NCI-H1092 treated with DMSO at 0.1 percent for 48 hours (cell line): Measurements from ENCODE around the gene AP2A2.
"Not testable (repeated sequence)": the region's sequence is repeated elsewhere in the genome, so short reads cannot be mapped to it uniquely, and the experiment has no call there.

Experiments
- DNase-seq: peaks from one replicate; lab custom pipeline; 2025; lab: John Stamatoyannopoulos, UW

AP2A2 gene

GRCh38 chr11:1015826-1016545, 90.3 kb downstream of the AP2A2 start:
- no peak for DNase-seq

GRCh38 chr11:1016610-1017126, 91.0 kb downstream of the AP2A2 start:
- DNase-seq, result not testable (repeated sequence)

- DNase-seq, result no peak
Observed at GRCh38 chr11:1017269-1018005, 91.8 kb downstream of the AP2A2 start.

DNA sequence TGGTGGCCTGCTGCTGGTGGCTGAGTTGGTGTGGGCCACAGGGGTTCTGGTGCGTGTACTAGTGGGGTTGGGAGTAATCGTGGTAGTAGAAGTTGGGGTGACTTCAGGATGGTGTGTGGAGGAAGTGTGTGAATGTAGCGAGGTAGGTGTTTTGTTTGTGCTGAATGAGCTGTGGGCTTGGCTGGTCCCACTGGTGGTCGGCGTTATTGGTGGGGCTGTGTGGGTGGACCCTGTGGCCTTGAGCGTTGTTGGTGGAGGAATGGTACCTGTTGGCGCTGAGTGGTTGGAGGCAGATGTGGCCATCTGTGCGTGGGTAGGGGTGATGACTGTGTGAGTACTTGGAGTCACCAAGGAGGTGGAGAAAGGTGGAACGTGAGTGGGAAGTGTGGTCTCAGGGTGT, 92.4 kb downstream of the AP2A2 start:
- DNase-seq, result no peak

DNA sequence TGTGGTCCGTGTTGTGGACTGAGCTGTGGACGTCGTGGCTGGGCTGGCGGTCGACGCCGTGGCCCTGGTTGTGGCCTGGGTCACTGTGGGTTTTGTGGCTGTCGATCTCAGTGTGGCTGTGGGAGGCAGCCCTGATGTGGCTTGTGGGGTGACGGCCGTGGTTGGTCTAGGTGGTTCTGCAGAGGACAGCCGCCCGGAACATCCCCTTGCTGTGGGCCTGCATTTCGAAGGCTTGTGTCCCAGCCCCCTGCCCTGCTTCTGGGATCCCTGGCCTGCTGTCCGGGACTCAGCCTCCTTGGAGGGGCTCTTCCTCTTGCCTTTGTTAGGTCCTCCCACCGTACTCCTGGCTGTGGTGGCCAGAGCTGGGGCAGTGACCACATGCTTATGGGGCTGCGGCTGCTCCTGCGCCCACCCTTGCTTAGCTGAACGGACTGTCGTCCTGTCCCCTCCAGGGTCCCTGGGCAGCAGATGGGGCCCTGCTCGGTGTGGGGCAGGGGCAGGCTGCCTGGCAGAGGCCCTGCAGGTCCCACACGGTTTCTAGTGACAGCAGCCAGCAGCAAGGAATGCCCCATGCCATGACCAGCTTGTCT, 93.7 kb downstream of the AP2A2 start:
- no peak for DNase-seq

DNA sequence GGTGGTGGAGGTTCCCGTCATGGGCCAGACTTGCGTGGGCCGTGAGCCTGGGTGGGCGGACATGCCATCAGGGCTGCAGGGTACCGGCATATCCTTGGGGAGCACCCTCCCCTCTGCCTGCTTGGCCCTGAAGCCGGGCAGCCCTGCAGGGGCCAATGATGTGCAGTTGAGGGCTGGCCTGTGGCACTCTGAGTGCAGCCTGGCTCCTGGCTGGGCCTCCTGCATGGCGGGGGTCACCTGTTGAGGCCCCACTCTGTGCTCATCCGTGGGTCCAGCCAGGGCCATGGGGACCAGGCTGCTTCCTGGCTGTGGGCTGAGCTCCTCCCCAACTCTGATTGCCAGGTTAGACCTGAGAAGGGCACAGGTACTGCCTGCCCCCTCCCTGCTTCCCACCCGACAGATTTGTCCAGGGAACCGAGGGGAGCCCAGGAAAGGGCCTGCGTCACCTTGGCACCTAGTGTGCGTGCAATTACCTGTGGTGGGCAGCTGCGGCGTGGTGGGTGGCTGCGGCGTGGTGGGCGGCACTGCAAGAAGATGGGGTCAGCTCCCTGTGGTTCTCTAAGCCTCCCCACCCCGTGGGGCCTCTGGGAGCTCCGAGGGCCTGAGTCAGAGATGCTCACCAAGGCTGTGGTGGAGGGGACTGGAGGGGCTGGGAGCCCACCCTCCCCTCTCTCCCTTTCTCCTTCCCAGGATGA, 94.7 kb downstream of the AP2A2 start:
- no peak for DNase-seq

- no peak for DNase-seq
Observed at GRCh38 chr11:1022411-1022810, 96.7 kb downstream of the AP2A2 start.

DNA sequence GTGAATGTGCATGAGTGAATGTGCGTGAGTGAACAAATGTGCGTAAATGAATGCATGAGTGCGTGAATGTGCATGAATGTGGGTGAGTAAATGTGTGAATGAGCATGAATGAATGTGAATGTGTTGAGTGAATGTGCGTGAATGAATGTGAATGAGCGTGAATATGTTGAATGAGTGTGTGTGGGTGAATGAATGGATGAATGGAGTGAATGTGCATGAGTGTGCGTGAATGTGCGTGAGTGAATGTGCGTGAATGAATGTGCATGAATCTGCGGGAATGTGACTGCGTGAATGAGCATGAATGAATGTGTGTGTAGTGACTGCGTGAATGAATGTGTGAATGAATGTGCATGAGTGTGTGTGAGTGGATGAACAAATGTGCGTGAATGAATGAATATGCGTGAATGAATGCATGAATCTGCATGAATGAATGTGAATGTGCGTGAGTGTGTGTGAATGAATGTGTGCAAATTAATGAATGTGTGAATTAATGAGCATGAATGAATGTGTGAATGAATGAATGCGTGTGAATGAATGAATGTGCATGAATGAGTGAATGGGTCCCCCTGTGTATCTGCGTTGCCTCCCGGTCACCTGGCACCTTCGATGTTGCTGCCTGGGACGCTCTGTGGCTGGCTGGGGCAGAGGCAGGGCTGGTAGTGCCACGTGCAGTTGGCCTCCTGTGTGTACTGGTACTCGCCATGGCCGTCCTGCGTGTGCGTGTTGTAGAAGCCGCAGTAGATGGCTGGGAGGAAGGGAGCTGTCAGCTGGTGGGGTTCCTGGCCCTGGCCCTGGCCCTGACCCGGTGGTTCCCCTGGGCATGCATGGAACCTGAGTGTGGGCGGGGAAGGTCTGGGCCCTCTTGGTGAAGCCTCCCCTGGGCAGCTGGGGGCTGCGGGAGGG, 97.5 kb downstream of the AP2A2 start:
- no peak for DNase-seq

DNA sequence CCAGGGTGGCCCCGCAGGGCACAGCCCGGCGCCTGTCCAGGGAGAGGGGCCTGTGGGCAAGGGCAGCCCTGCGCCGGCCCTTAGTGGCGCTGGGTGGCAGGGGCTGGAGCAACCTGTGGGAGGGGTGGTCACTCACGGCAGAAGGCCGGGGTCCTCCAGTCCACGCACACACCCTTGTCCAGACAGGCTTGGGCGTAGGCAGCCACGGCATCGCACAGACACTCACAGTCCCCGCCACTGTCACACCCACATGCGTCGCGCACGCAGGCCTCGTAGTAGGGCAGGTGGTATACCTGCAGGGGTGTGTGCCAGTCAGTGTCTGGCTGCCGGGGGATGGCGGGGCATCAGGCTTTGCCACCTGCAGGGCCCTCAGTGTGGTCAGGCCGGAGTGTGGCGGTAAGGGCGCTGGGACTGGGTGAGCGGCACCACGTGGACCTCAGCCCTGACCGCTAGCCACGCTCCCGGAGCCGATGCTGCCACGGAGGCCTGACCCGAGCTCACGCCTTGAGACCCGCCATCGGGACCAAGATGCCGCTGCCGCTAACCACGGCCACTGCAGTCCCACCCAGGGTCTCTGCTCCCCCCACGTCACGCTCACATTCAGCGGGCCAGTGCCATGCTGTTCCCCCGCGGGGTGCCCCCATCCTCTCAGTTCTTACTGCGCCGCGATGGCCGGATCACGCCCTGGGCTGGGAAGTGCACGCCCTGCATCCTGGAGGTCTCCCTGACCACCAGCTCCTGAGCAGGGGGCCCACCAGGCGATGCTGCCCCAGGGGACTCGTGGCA, 98.3 kb downstream of the AP2A2 start:
- no peak for DNase-seq

GRCh38 chr11:1024597-1025409, 99.1 kb downstream of the AP2A2 start:
- DNase-seq, result no peak

GRCh38 chr11:1025410-1026162, 99.9 kb downstream of the AP2A2 start:
- DNase-seq, result no peak

- DNase-seq, result no peak
Observed at GRCh38 chr11:1026163-1026450, 100.4 kb downstream of the AP2A2 start.

DNA sequence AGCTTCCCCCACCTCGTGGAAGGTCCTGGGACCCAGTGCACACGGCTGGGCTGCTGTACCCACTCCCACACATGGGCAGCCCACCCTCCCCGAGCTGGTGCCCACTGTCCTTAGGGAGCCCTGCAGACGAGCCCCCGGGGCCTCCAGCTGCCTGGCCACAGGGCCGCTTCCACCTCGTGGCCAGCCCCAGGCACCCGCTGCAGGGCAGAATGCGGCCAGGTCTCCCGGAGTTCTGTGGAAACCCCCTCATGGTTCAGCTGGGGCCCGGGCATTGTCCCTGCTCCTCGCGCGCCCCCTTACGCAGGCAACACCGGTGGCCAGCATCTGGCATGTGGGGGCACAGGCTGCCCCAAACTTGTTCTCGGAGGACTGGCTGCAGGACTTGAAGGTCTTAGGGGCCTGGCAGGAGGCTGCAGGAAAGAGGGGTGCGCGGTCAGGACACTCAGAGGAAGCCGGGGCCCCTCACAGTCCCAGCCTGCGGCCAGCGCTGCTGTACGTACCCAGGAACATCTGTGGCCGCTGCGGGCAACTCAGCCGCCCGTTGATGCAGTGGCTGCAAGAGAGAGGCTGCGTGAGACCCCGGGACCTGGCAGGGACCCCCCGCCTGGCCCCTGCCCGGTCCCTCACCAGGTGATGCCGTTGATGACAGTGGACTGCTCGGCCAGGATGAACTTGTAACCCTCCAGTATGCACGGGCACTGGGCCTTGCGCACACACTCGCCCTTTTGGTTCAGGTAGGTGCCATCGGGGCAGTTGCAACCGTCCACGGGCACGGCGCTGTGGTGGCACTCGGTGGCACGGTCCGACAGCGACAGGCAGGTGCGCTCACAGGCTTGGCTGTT, 101.2 kb downstream of the AP2A2 start:
- no peak for DNase-seq

DNA sequence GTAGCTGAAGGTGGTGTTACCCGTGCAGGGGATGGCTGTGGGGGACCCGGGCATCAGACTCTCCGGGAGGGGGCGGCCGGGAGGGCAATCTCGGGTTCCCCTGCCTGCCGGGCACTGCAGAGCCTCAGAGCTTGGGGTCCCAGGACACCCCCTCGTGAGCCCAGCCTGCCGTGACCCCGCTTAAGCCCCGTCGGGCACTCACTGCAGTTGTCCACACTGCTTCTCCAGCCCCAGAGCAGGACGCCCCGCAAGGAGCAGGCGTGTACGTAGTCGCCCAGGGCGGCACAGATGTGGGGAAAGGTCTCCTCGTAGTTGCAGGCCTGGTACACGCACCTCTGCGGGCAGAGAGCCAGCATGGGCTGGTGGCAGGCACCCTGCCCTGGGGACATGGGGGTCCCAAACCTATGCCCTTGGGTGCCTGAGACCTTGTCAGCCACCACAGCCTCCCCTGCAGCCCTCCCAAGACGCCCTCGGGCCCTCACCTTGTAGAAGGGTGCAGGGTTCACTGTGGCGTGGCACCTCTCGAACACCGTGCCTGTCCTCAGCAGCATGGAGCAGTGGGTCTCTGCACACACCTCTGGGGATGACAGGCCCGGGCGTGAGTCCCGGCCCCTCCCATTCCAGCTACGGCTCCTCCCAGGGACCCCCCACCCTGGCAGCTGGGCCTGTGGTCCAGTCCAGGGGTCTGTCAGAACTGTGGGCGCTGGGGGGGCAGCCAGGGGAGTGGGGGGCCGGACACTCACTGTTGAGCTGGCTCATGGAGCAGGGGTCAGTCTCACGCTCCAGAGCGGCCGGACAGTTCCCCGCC, 102.0 kb downstream of the AP2A2 start:
- DNase-seq, result no peak

- DNase-seq, result no peak
Observed at GRCh38 chr11:1028291-1028540, 102.5 kb downstream of the AP2A2 start.

GRCh38 chr11:1028616-1029015, 102.9 kb downstream of the AP2A2 start:
- no peak for DNase-seq

DNA sequence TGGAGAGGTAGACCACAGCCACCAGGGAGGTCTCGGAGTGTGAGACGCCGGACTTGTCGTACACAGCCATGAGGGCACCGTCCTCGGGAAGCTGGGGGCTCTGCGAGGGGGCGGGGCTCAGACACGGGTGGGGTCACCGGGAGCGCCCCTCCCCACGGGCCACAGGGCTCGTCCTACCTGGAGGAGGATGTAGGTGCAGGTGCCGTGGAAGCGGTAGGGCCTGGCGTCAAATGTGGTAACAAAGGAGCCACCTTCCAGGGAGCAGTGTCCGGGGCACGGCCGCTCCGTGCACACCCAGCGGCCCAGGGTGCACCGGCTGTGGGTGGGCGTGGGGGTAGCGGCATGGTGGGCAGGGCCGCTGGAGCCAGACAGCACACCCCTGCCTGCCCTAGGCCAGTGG, 103.4 kb downstream of the AP2A2 start:
- no peak for DNase-seq

DNA sequence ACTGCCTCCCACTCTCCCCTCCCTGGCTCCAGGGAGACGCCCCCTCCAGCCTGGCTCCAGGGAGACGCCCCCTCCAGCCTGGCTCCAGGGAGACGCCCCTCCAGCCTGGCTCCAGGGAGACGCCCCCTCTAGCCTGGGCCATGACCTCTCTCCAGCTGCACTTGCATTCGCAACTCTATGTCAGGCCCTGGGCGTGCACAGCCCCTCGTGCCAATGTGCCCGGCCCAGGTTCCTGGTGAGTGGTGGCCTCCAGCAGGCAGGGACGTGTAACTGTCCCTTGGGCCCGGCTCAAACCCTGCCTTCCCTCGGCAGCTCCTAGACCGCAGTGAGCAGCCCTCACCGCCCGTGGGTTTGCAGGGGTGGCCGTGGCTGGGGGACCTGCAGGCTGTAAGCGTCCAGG, 104.0 kb downstream of the AP2A2 start:
- DNase-seq, result no peak
